GM23338 (cell line): ENCODE data around the gene MKLN1. TPM values are rescaled to one million over a fixed set of nuclear protein-coding genes. Genes with fewer than 3 reads are reported as not detected.

Experiments
- ATAC-seq: fragments of 200-7000 bp; cut with Tn5 transposase; 3 replicates; pipeline ENCODE4 v1.9.1; 2020
- DNase-seq: peaks from one replicate; pipeline ENCODE4 v3.0.0-alpha.2; 2015; ENCODE audit warnings: low spot score
- H2AFZ ChIP-seq: fragments of 200-600 bp; sonication (generic); 2 replicates; pipeline ENCODE4 v1.8.0; 2016; ENCODE audit warnings: antibody characterized with exemption, mild to moderate bottlenecking, moderate library complexity
- H3F3A ChIP-seq: fragments of 200-600 bp; sonication (generic); replicated peaks from 2 replicates; pipeline ENCODE4 v1.8.0; 2017; ENCODE audit warnings: antibody characterized with exemption, mixed run types, low read depth
- H3K27ac ChIP-seq: fragments of 200-600 bp; sonication (generic); 2 replicates; pipeline ENCODE4 v1.6.1; 2016; ENCODE audit warnings: low read depth
- H3K27me3 ChIP-seq: fragments of 200-600 bp; sonication (generic); 2 replicates; pipeline ENCODE4 v1.8.0; 2016; ENCODE audit warnings: mild to moderate bottlenecking, mixed run types, moderate library complexity; ENCODE audit not compliant: insufficient read depth
- H3K36me3 ChIP-seq: fragments of 200-600 bp; sonication (generic); 2 replicates; pipeline ENCODE4 v1.8.0; 2016; ENCODE audit warnings: mild to moderate bottlenecking; ENCODE audit not compliant: insufficient read depth
- H3K4me1 ChIP-seq: fragments of 200-600 bp; sonication (generic); 2 replicates; pipeline ENCODE4 v1.8.0; 2016; ENCODE audit warnings: mild to moderate bottlenecking, moderate library complexity; ENCODE audit not compliant: insufficient read depth
- H3K4me2 ChIP-seq: fragments of 200-600 bp; sonication (generic); 2 replicates; pipeline ENCODE4 v1.7.1; 2017; ENCODE audit warnings: mixed run types
- H3K4me3 ChIP-seq: fragments of 200-600 bp; sonication (generic); 2 replicates; pipeline ENCODE4 v1.6.1; 2016; ENCODE audit warnings: mixed run types
- H3K79me2 ChIP-seq: fragments of 200-600 bp; sonication (generic); replicated peaks from 2 replicates; pipeline ENCODE4 v1.8.0; 2017; ENCODE audit warnings: mild to moderate bottlenecking; ENCODE audit not compliant: insufficient read depth
- H3K9me2 ChIP-seq: fragments of 200-600 bp; sonication (generic); 2 replicates; pipeline ENCODE4 v1.8.0; 2017; ENCODE audit not compliant: insufficient read depth
- H4K20me1 ChIP-seq: fragments of 200-600 bp; sonication (generic); replicated peaks from 2 replicates; pipeline ENCODE4 v1.8.0; 2017; ENCODE audit warnings: mild to moderate bottlenecking; ENCODE audit not compliant: insufficient read depth
- H3K27ac Mint-ChIP-seq: 2 replicates; pipeline ENCODE4 v1.8.0; 2020; ENCODE audit warnings: inconsistent platforms, mild to moderate bottlenecking, moderate library complexity, mixed read lengths
- H3K27me3 Mint-ChIP-seq: 3 replicates; pipeline ENCODE4 v1.8.0; 2022; ENCODE audit warnings: low read depth, mild to moderate bottlenecking, moderate library complexity, mixed read lengths, inconsistent platforms; ENCODE audit not compliant: insufficient read depth, poor library complexity
- H3K36me3 Mint-ChIP-seq: 3 replicates; pipeline ENCODE4 v1.8.0; 2021; ENCODE audit warnings: low read depth, mild to moderate bottlenecking, inconsistent platforms, moderate library complexity, mixed read lengths
- H3K4me1 Mint-ChIP-seq: 3 replicates; pipeline ENCODE4 v1.8.0; 2020; ENCODE audit warnings: mild to moderate bottlenecking, inconsistent platforms, mixed read lengths
- H3K4me3 Mint-ChIP-seq: 3 replicates; pipeline ENCODE4 v1.8.0; 2021; ENCODE audit warnings: moderate library complexity, mild to moderate bottlenecking, inconsistent platforms, mixed read lengths
- H3K9me3 Mint-ChIP-seq: 3 replicates; pipeline ENCODE4 v1.8.0; 2020; ENCODE audit warnings: moderate library complexity, mild to moderate bottlenecking, inconsistent platforms, mixed read lengths
- CREB1 ChIP-seq: fragments of 250-450 bp; sonication (Bioruptor Pico); IDR thresholded peaks from 2 replicates; pipeline ENCODE4 v1.5.0; 2020; ENCODE audit warnings: low read depth, mild to moderate bottlenecking, moderate library complexity
- CTCF ChIP-seq, 2 experiments: fragments of 200-600 bp in 1 of 2; sonication (generic) in 1 of 2; conservative IDR thresholded peaks; 2 replicates each; pipeline versions ENCODE4 v1.5.1 to v1.6.1; 2016 to 2017; ENCODE audit warnings: antibody characterized with exemption in 2 of 2, low read depth in 2 of 2, mild to moderate bottlenecking in 2 of 2, moderate library complexity in 1 of 2
- EZH2 ChIP-seq: fragments of 200-600 bp; sonication (generic); IDR thresholded peaks from one replicate; pipeline ENCODE4 v1.8.0; 2017; ENCODE audit warnings: antibody characterized with exemption, mild to moderate bottlenecking, low read depth; ENCODE audit not compliant: unreplicated experiment
- EZH2phosphoT487 ChIP-seq: fragments of 200-600 bp; sonication (generic); IDR thresholded peaks from one replicate; pipeline ENCODE4 v1.8.1; 2018; ENCODE audit warnings: antibody characterized with exemption; ENCODE audit not compliant: unreplicated experiment
- JUNB ChIP-seq: IDR thresholded peaks from one replicate; pipeline ENCODE4 v1.6.1; 2016; ENCODE audit warnings: antibody characterized with exemption; ENCODE audit not compliant: unreplicated experiment
- NANOG ChIP-seq: IDR thresholded peaks from 2 replicates; pipeline ENCODE4 v1.6.1; 2016; ENCODE audit warnings: antibody characterized with exemption, borderline replicate concordance
- POLR2AphosphoS5 ChIP-seq: IDR thresholded peaks from 2 replicates; pipeline ENCODE4 v1.6.1; 2016; ENCODE audit warnings: antibody characterized with exemption, low read depth
- REST ChIP-seq: IDR thresholded peaks from one replicate; pipeline ENCODE4 v1.6.1; 2018; ENCODE audit warnings: antibody characterized with exemption; ENCODE audit not compliant: unreplicated experiment
- STAT1 ChIP-seq: IDR thresholded peaks from one replicate; pipeline ENCODE4 v1.6.1; 2016; ENCODE audit warnings: antibody characterized with exemption; ENCODE audit not compliant: unreplicated experiment
- ZNF114 ChIP-seq: fragments of 250-450 bp; sonication (Bioruptor Pico); IDR thresholded peaks from 2 replicates; pipeline ENCODE4 v1.5.0; 2020; ENCODE audit warnings: mild to moderate bottlenecking, moderate library complexity
- ZNF331 ChIP-seq: fragments of 250-450 bp; sonication (Bioruptor Pico); IDR thresholded peaks from 2 replicates; pipeline ENCODE4 v1.5.0; 2020; ENCODE audit warnings: low read depth, mild to moderate bottlenecking, moderate library complexity
- ZNF462 ChIP-seq: fragments of 250-450 bp; sonication (Bioruptor Pico); IDR thresholded peaks from 2 replicates; pipeline ENCODE4 v1.5.0; 2020; ENCODE audit warnings: mild to moderate bottlenecking, moderate library complexity
- polyA plus RNA-seq: library from polyadenylated mRNA; unstranded; fragments of >200 nt; fragmentation: Nextera tagmentation; extraction: Ambion mirVana; gene quantifications from 2 replicates; pipeline ENCODE4 v1.2.1, GENCODE V29; 2016
- total RNA-seq: library from RNA; depleted of rRNA; stranded (reverse); fragments of >200 nt; shearing (Covaris generic); gene quantifications from 2 replicates; pipeline ENCODE4 v1.2.3, GENCODE V29; 2014

The MKLN1 gene
- total and polyA plus RNA-seq, 2 experiments from 2014 or later = 25.3 to 46.5 TPM

- H3K9me2 ChIP-seq = no peaks in the 10 kb centered on the region
- Mint-ChIP-seq H3K4me3 (no peak overlapping the region), H3K9me3 (peaks cover 19% of the 10 kb centered on the region; the same call in 2 of the 3 replicates), H3K27ac (no peak overlapping the region), H3K4me1 (peaks cover 25% of the 10 kb centered on the region), H3K27me3 (no peaks in the 10 kb centered on the region), H3K36me3 (peaks cover 48% of the 10 kb centered on the region)
- 0 out of 2 replicates have a peak, but pooled peaks cover 5% of the 10 kb centered on the region for H3K36me3 ChIP-seq
- H2AFZ ChIP-seq = no peak overlapping the region
- H3K79me2 ChIP-seq = peaks cover 18% of the 10 kb centered on the region
- TF ChIP-seq REST (no peak), ZNF462 (CRISPR knock-in tag) (no peak), NANOG (no peak), POLR2AphosphoS5 (no peak), CREB1 (no peak), ZNF331 (CRISPR knock-in tag) (no peak), CTCF (conservative IDR thresholded peaks at IDR 0.05; ENCODE audit: low read depth in 2 of 2) (no peak), JUNB (no peak), STAT1 (no peak), EZH2 (no peak), EZH2phosphoT487 (no peak), ZNF114 (CRISPR knock-in tag) (no peak)
- no peak overlapping the region for H3K4me2 ChIP-seq
- no peaks in the 10 kb centered on the region for H4K20me1 ChIP-seq
- no peaks in the 10 kb centered on the region for H3F3A ChIP-seq
- ATAC-seq (no peak), DNase-seq (no peak)
- no peak overlapping the region for H3K27ac ChIP-seq
- no peak overlapping the region for H3K4me3 ChIP-seq
- H3K4me1 ChIP-seq = peaks cover 29% of the 10 kb centered on the region
- H3K27me3 ChIP-seq = no peaks in the 10 kb centered on the region
Measured at GRCh38 chr7:131403322-131403721, 75.6 kb downstream of the MKLN1 start.
